ENCODE data around the gene DMXL1.

DMXL1 gene

DNA sequence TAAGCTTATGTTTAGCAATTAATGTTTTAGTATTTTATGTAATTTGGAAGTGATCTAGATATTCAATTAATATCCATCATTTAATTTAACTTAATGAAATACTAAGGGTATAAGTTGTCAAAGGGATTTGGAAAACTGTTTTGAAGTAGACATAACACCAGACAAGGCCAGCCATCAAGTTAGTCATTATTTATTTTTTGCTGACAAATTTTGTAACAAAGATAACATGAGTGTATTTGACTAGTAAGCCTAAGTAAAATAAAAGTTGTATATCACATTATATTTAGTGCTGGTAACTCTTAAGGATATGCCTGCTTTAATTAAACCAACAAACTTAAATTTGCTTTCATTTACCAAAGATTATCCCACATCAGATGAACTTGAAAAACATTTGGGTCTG is 159.1 kb downstream of the DMXL1 start:
- TF ChIP-seq ISL1 (CRISPR knock-in tag; IDR thresholded peaks at IDR 0.05), result no peak
- no peak for TF ChIP-seq ZFP30 (CRISPR knock-in tag; IDR thresholded peaks at IDR 0.05)
- TF ChIP-seq OSR1 (CRISPR knock-in tag; IDR thresholded peaks at IDR 0.05), result no peak
- no peak for TF ChIP-seq ZNF565 (CRISPR knock-in tag; conservative IDR thresholded peaks at IDR 0.05; ENCODE audit: low read depth)
- no peak for TF ChIP-seq RARB (CRISPR knock-in tag; IDR thresholded peaks at IDR 0.05)
- no peak for TF ChIP-seq POU6F1 (CRISPR knock-in tag; IDR thresholded peaks at IDR 0.05; ENCODE audit: borderline replicate concordance, low read depth)
- no peak for TF ChIP-seq PPARA (CRISPR knock-in tag; IDR thresholded peaks at IDR 0.05; ENCODE audit: borderline replicate concordance)
- TF ChIP-seq ZNF8 (CRISPR knock-in tag; IDR thresholded peaks at IDR 0.05), result no peak
- no peak for TF ChIP-seq SNAI2 (CRISPR knock-in tag; IDR thresholded peaks at IDR 0.05)
- no peak for ATAC-seq

- no peak for ATAC-seq
- TF ChIP-seq, protein P1, sequence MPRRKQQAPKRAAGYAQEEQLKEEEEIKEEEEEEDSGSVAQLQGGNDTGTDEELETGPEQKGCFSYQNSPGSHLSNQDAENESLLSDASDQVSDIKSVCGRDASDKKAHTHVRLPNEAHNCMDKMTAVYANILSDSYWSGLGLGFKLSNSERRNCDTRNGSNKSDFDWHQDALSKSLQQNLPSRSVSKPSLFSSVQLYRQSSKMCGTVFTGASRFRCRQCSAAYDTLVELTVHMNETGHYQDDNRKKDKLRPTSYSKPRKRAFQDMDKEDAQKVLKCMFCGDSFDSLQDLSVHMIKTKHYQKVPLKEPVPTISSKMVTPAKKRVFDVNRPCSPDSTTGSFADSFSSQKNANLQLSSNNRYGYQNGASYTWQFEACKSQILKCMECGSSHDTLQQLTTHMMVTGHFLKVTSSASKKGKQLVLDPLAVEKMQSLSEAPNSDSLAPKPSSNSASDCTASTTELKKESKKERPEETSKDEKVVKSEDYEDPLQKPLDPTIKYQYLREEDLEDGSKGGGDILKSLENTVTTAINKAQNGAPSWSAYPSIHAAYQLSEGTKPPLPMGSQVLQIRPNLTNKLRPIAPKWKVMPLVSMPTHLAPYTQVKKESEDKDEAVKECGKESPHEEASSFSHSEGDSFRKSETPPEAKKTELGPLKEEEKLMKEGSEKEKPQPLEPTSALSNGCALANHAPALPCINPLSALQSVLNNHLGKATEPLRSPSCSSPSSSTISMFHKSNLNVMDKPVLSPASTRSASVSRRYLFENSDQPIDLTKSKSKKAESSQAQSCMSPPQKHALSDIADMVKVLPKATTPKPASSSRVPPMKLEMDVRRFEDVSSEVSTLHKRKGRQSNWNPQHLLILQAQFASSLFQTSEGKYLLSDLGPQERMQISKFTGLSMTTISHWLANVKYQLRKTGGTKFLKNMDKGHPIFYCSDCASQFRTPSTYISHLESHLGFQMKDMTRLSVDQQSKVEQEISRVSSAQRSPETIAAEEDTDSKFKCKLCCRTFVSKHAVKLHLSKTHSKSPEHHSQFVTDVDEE (CRISPR knock-in tag; IDR thresholded peaks at IDR 0.05), result no peak
- no peak for TF ChIP-seq ZNF8 (CRISPR knock-in tag; IDR thresholded peaks at IDR 0.05)
These were observed 167.6 kb downstream of the DMXL1 start for GRCh38 chr5:119238265-119239118.

DNA sequence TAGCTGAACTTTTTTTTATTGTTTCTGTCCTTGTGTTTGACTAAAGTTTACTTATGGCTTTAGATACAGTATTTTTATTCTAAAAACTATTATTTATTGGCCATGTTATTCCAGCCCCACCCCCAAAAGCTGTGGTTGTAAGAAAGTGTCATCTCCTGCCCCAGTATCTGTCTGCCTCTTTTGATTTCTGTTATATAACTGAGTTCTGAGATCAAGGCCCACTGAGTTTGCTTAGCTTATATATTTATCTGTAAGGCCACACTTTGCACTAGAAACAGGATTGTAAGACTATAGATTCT is 168.2 kb downstream of the DMXL1 start:
- no peak for ATAC-seq

More for the DNA sequence above, 168.2 kb downstream of the DMXL1 start:
- TF ChIP-seq ZNF8 (CRISPR knock-in tag; IDR thresholded peaks at IDR 0.05), result no peak
- no peak for TF ChIP-seq CSDC2 (CRISPR knock-in tag; IDR thresholded peaks at IDR 0.05)
- no peak for TF ChIP-seq POU6F1 (CRISPR knock-in tag; IDR thresholded peaks at IDR 0.05; ENCODE audit: borderline replicate concordance, low read depth)
- TF ChIP-seq TCF4 (CRISPR knock-in tag; IDR thresholded peaks at IDR 0.05; ENCODE audit: borderline replicate concordance), result no peak
- no peak for TF ChIP-seq ZNF565 (CRISPR knock-in tag; conservative IDR thresholded peaks at IDR 0.05; ENCODE audit: low read depth)
- TF ChIP-seq ESRRG (CRISPR knock-in tag; IDR thresholded peaks at IDR 0.05), result no peak
- TF ChIP-seq, protein P1 (CRISPR knock-in tag; IDR thresholded peaks at IDR 0.05), result no peak
- TF ChIP-seq ZFP30 (CRISPR knock-in tag; IDR thresholded peaks at IDR 0.05), result no peak
- no peak for TF ChIP-seq CSRNP3 (CRISPR knock-in tag; IDR thresholded peaks at IDR 0.05)
- TF ChIP-seq ARNTL (CRISPR knock-in tag; IDR thresholded peaks at IDR 0.05; ENCODE audit: borderline replicate concordance, low read depth), result no peak
- TF ChIP-seq ZNF70 (CRISPR knock-in tag; IDR thresholded peaks at IDR 0.05), result no peak
- TF ChIP-seq ZC3H10 (CRISPR knock-in tag; IDR thresholded peaks at IDR 0.05), result no peak
- TF ChIP-seq SNAI2 (CRISPR knock-in tag; IDR thresholded peaks at IDR 0.05), result no peak
- no peak for TF ChIP-seq PPARA (CRISPR knock-in tag; IDR thresholded peaks at IDR 0.05; ENCODE audit: borderline replicate concordance)
- no peak for TF ChIP-seq CREB5 (CRISPR knock-in tag; IDR thresholded peaks at IDR 0.05; ENCODE audit: low read depth)
- TF ChIP-seq, protein P2, sequence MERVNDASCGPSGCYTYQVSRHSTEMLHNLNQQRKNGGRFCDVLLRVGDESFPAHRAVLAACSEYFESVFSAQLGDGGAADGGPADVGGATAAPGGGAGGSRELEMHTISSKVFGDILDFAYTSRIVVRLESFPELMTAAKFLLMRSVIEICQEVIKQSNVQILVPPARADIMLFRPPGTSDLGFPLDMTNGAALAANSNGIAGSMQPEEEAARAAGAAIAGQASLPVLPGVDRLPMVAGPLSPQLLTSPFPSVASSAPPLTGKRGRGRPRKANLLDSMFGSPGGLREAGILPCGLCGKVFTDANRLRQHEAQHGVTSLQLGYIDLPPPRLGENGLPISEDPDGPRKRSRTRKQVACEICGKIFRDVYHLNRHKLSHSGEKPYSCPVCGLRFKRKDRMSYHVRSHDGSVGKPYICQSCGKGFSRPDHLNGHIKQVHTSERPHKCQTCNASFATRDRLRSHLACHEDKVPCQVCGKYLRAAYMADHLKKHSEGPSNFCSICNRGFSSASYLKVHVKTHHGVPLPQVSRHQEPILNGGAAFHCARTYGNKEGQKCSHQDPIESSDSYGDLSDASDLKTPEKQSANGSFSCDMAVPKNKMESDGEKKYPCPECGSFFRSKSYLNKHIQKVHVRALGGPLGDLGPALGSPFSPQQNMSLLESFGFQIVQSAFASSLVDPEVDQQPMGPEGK (CRISPR knock-in tag; IDR thresholded peaks at IDR 0.05; ENCODE audit: borderline replicate concordance), result no peak
- TF ChIP-seq RARB (CRISPR knock-in tag; IDR thresholded peaks at IDR 0.05), result no peak
- no peak for TF ChIP-seq ISL1 (CRISPR knock-in tag; IDR thresholded peaks at IDR 0.05)
- TF ChIP-seq GLIS3 (CRISPR knock-in tag; IDR thresholded peaks at IDR 0.05), result no peak
- no peak for TF ChIP-seq TOX (CRISPR knock-in tag; IDR thresholded peaks at IDR 0.05; ENCODE audit: borderline replicate concordance)
